Keratinocyte (primary cell): ENCODE results near the gene SIGLEC9. TPM values are rescaled to one million over a fixed set of nuclear protein-coding genes. Genes with fewer than 3 reads are reported as not detected.

ENCODE experiments used
- DNase-seq: peaks from one replicate; pipeline ENCODE4 v3.0.0-alpha.2; 2011; ENCODE audit warnings: low read depth, missing footprints, low spot score
- FAIRE-seq: peaks from 2 replicates; lab custom pipeline; 2011; peaks lifted over from hg19 to GRCh38; lab: Jason Lieb, UNC
- H2AFZ ChIP-seq: 2 replicates; pipeline ENCODE4 v1.6.0; 2012; ENCODE audit warnings: low read length, control low read depth, inconsistent platforms; ENCODE audit not compliant: control insufficient read depth
- H3K27ac ChIP-seq: 2 replicates; pipeline ENCODE4 v1.5.1; 2011; ENCODE audit warnings: low read length; ENCODE audit not compliant: control insufficient read depth, insufficient read depth
- H3K27me3 ChIP-seq: 3 replicates; pipeline ENCODE4 v1.6.0; 2011; ENCODE audit warnings: low read length; ENCODE audit not compliant: control insufficient read depth, insufficient read depth; ENCODE audit errors: extremely low read depth
- H3K36me3 ChIP-seq, 2 experiments: 2 replicates in 1 of 2; 3 replicates in 1 of 2; pipeline ENCODE4 v1.5.1; 2011; ENCODE audit warnings: low read length in 2 of 2, mild to moderate bottlenecking in 1 of 2; ENCODE audit not compliant: control insufficient read depth in 2 of 2, insufficient read depth in 2 of 2; ENCODE audit errors: extremely low read depth in 1 of 2
- H3K4me1 ChIP-seq: 3 replicates; pipeline ENCODE4 v1.5.1; 2011; ENCODE audit warnings: low read length; ENCODE audit not compliant: control insufficient read depth, insufficient read depth; ENCODE audit errors: extremely low read depth
- H3K4me2 ChIP-seq: 3 replicates; pipeline ENCODE4 v1.6.0; 2011; ENCODE audit warnings: low read depth, low read length; ENCODE audit not compliant: control insufficient read depth, insufficient read depth; ENCODE audit errors: extremely low read depth
- H3K4me3 ChIP-seq, 3 experiments: fragments of 200-600 bp in 1 of 3; sonication (generic) in 1 of 3; 2 replicates in 2 of 3; 3 replicates in 1 of 3; pipeline ENCODE4 v1.5.1; 2011 to 2016; ENCODE audit warnings: low read length in 3 of 3, mild to moderate bottlenecking in 3 of 3, control low read depth in 2 of 3, inconsistent platforms in 1 of 3, low read depth in 1 of 3, mixed read lengths in 1 of 3, mixed run types in 1 of 3, moderate library complexity in 1 of 3; ENCODE audit not compliant: control insufficient read depth in 2 of 3, insufficient read depth in 2 of 3; ENCODE audit errors: extremely low read depth in 1 of 3
- H3K79me2 ChIP-seq: 2 replicates; pipeline ENCODE4 v1.6.0; 2012; ENCODE audit warnings: low read length; ENCODE audit not compliant: control insufficient read depth, insufficient read depth
- H3K9ac ChIP-seq: 3 replicates; pipeline ENCODE4 v1.6.0; 2011; ENCODE audit warnings: low read length; ENCODE audit not compliant: control insufficient read depth, insufficient read depth; ENCODE audit errors: extremely low read depth
- H3K9me1 ChIP-seq: 3 replicates; pipeline ENCODE4 v1.6.0; 2011; ENCODE audit warnings: low read length; ENCODE audit not compliant: control insufficient read depth, insufficient read depth; ENCODE audit errors: extremely low read depth
- H3K9me3 ChIP-seq: 2 replicates; pipeline ENCODE4 v1.5.1; 2012; ENCODE audit warnings: low read depth, low read length; ENCODE audit not compliant: control insufficient read depth
- H4K20me1 ChIP-seq: 3 replicates; pipeline ENCODE4 v1.6.0; 2011; ENCODE audit warnings: low read length; ENCODE audit not compliant: control insufficient read depth, insufficient read depth; ENCODE audit errors: extremely low read depth
- EZH2 ChIP-seq: IDR thresholded peaks from one replicate; pipeline ENCODE4 v1.6.1; 2012; ENCODE audit warnings: inconsistent platforms, mild to moderate bottlenecking, low read length, moderate library complexity
- dilution Hi-C: fragments of 300-500 bp; cut with MboI; formaldehyde crosslinking; loops from one replicate; pipeline ENCODE4 v1.7.0; 2020; ENCODE audit warnings: low sequenced_read_pairs; ENCODE audit not compliant: extremely low pct_ligation_motif_present
- polyA minus RNA-seq, 3 experiments: library from RNA; depleted of rRNA, polyadenylated mRNA; stranded (reverse); fragments of >200 nt; gene quantifications; 1 replicate in 1 of 3; 2 replicates in 1 of 3; 3 replicates in 1 of 3; pipeline ENCODE4 v1.2.3, GENCODE V29; 2011
- polyA plus RNA-seq, 5 experiments: library from polyadenylated mRNA; depleted of rRNA in 3 of 5; stranded (reverse) in 3 of 5; stranded (forward) in 1 of 5; unstranded in 1 of 5; fragments of >200 nt; gene quantifications; 1 replicate in 1 of 5; 2 replicates in 3 of 5; 3 replicates in 1 of 5; pipeline versions ENCODE4 v1.2.1 to v1.2.3, GENCODE V29; 2011 to 2012; ENCODE audit warnings: missing spikeins in 2 of 5, low read depth in 1 of 5, low replicate concordance in 1 of 5
- TF ChIP-seq, protein P1 (sequence below), 3 experiments: IDR thresholded peaks in 1 of 3; conservative IDR thresholded peaks in 1 of 3; optimal IDR thresholded peaks in 1 of 3; 2 replicates in 2 of 3; 3 replicates in 1 of 3; pipeline versions ENCODE3 to v1.5.1; 2011; ENCODE audit warnings: low read length in 3 of 3, mild to moderate bottlenecking in 3 of 3, moderate library complexity in 2 of 3, control low read depth in 1 of 3, inconsistent platforms in 1 of 3; ENCODE audit not compliant: insufficient read depth in 2 of 3; ENCODE audit errors: extremely low read depth in 1 of 3

SIGLEC9 gene
- not detected in 3 replicates for polyA plus RNA-seq
- polyA plus RNA-seq (2011; ENCODE audit: low read depth) = not detected
- not detected in 2 replicates for polyA plus RNA-seq (2011; cell fraction: cytosol; rRNA removed)
- polyA plus RNA-seq (2011; cell fraction: nucleus; rRNA removed) = not detected in 2 replicates
- polyA plus RNA-seq (2012; ENCODE audit: low replicate concordance) = not detected in 2 replicates
- not detected in 3 replicates for polyA minus RNA-seq
- polyA minus RNA-seq (2011; cell fraction: cytosol; rRNA and poly(A)+ RNA removed) = not detected
- polyA minus RNA-seq (2011; cell fraction: nucleus; rRNA and poly(A)+ RNA removed) = 0.21 TPM in 1 of 2 replicates, not detected in the other

GRCh38 chr19:51124729-51125128 lies at the start of gene SIGLEC9:
TSS of gene SIGLEC9 (plus strand) at chr19:51124906. CDS start at chr19:51124975, 69 bp downstream.
- Histone ChIP-seq H3K27me3 (no peaks in the 10 kb centered on the region), H2AFZ (no peak within 1 kb of the TSS), H4K20me1 (no peaks in the 10 kb centered on the region), H3K4me2 (no peak within 1 kb of the TSS), H3K4me1 (no peaks in the 10 kb centered on the region), H3K4me3 (no peak within 1 kb of the TSS), H3K9me3 (no peaks in the 10 kb centered on the region), H3K79me2 (no peaks in the 10 kb centered on the region), H3K9me1 (no peaks in the 10 kb centered on the region), H3K27ac (no peak within 1 kb of the TSS), H3K36me3 (no peaks in the 10 kb centered on the region), H3K9ac (no peak within 1 kb of the TSS)
- TF ChIP-seq EZH2 = no peak
- TF ChIP-seq, protein P1, sequence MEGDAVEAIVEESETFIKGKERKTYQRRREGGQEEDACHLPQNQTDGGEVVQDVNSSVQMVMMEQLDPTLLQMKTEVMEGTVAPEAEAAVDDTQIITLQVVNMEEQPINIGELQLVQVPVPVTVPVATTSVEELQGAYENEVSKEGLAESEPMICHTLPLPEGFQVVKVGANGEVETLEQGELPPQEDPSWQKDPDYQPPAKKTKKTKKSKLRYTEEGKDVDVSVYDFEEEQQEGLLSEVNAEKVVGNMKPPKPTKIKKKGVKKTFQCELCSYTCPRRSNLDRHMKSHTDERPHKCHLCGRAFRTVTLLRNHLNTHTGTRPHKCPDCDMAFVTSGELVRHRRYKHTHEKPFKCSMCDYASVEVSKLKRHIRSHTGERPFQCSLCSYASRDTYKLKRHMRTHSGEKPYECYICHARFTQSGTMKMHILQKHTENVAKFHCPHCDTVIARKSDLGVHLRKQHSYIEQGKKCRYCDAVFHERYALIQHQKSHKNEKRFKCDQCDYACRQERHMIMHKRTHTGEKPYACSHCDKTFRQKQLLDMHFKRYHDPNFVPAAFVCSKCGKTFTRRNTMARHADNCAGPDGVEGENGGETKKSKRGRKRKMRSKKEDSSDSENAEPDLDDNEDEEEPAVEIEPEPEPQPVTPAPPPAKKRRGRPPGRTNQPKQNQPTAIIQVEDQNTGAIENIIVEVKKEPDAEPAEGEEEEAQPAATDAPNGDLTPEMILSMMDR (optimal IDR thresholded peaks at IDR 0.05 in 1 of 3, IDR thresholded peaks at IDR 0.05 in 1 of 3, conservative IDR thresholded peaks at IDR 0.05 in 1 of 3; ENCODE audit: extremely low read depth in 1 of 3, insufficient read depth in 2 of 3, low read length in 3 of 3) = no peak
- no peak for FAIRE-seq
- DNase-seq = no peak
- dilution Hi-C loops = no loop called here

- Histone ChIP-seq H3K9ac (no peak overlapping the region), H3K4me2 (peak overlapping the region; percentile 19), H3K4me1 (peaks cover 12% of the 10 kb centered on the region), H4K20me1 (no peaks in the 10 kb centered on the region), H3K36me3 (no peaks in the 10 kb centered on the region), H3K9me1 (no peaks in the 10 kb centered on the region), H3K27me3 (peaks cover 4% of the 10 kb centered on the region), H3K9me3 (no peaks in the 10 kb centered on the region), H3K27ac (no peak overlapping the region), H2AFZ (no peak overlapping the region), H3K79me2 (no peaks in the 10 kb centered on the region), H3K4me3 (no peak overlapping the region)
- no peak for TF ChIP-seq EZH2
- TF ChIP-seq, protein P1 (optimal IDR thresholded peaks at IDR 0.05 in 1 of 3, IDR thresholded peaks at IDR 0.05 in 1 of 3, conservative IDR thresholded peaks at IDR 0.05 in 1 of 3; ENCODE audit: extremely low read depth in 1 of 3, insufficient read depth in 2 of 3, low read length in 3 of 3) = no peak
- dilution Hi-C loops = no loop called here
- FAIRE-seq (no peak), DNase-seq (no peak)
These were observed 48.7 kb upstream of the SIGLEC9 start for GRCh38 chr19:51075998-51076397.
